DND-41 (cell line): ENCODE results near the gene LRRC27.

Source experiments
- ATAC-seq: fragments of 200-7000 bp; cut with Tn5 transposase; 3 replicates; pipeline ENCODE4 v1.9.1; 2021; ENCODE audit warnings: low read depth; ENCODE audit not compliant: insufficient read depth
- DNase-seq: peaks from one replicate; pipeline ENCODE4 v3.0.0-alpha.2; 2020
- H2AFZ ChIP-seq: 2 replicates; pipeline ENCODE4 v1.6.0; 2012; ENCODE audit warnings: low read depth, low read length
- H3K27ac ChIP-seq: 2 replicates; pipeline ENCODE4 v1.5.1; 2012; ENCODE audit warnings: low read length, inconsistent platforms
- H3K27me3 ChIP-seq: fragments of 200-600 bp; sonication (generic); 2 replicates; pipeline ENCODE4 v1.6.0; 2012; ENCODE audit warnings: low read length, mild to moderate bottlenecking, inconsistent platforms; ENCODE audit not compliant: insufficient read depth, poor library complexity
- H3K36me3 ChIP-seq: 2 replicates; pipeline ENCODE4 v1.5.1; 2012; ENCODE audit warnings: low read length, inconsistent platforms; ENCODE audit not compliant: insufficient read depth
- H3K4me1 ChIP-seq: 2 replicates; pipeline ENCODE4 v1.5.1; 2012; ENCODE audit warnings: mild to moderate bottlenecking, low read length; ENCODE audit not compliant: insufficient read depth
- H3K4me2 ChIP-seq: 2 replicates; pipeline ENCODE4 v1.6.0; 2012; ENCODE audit warnings: mild to moderate bottlenecking, moderate library complexity, low read length, inconsistent platforms; ENCODE audit not compliant: insufficient read depth
- H3K4me3 ChIP-seq, 2 experiments: fragments of 200-600 bp in 1 of 2; shearing (Covaris generic) in 1 of 2; 2 replicates each; pipeline ENCODE4 v1.5.1; 2012 to 2016; ENCODE audit warnings: inconsistent platforms in 2 of 2, low read length in 2 of 2, mild to moderate bottlenecking in 2 of 2, low read depth in 1 of 2, moderate library complexity in 1 of 2
- H3K79me2 ChIP-seq: 2 replicates; pipeline ENCODE4 v1.6.0; 2012; ENCODE audit warnings: low read length, inconsistent platforms; ENCODE audit not compliant: insufficient read depth
- H3K9ac ChIP-seq: 2 replicates; pipeline ENCODE4 v1.6.0; 2012; ENCODE audit warnings: low read depth, mild to moderate bottlenecking, inconsistent platforms, low read length, moderate library complexity
- H3K9me3 ChIP-seq: 2 replicates; pipeline ENCODE4 v1.5.1; 2012; ENCODE audit warnings: low read length, moderate library complexity, mild to moderate bottlenecking, inconsistent platforms; ENCODE audit not compliant: insufficient read depth, severe bottlenecking
- H4K20me1 ChIP-seq: 2 replicates; pipeline ENCODE4 v1.6.0; 2012; ENCODE audit warnings: low read length; ENCODE audit not compliant: insufficient read depth
- EZH2 ChIP-seq: IDR thresholded peaks from 3 replicates; pipeline ENCODE4 v1.6.1; 2012; ENCODE audit warnings: borderline replicate concordance, low read depth, mild to moderate bottlenecking, moderate library complexity, low read length, inconsistent platforms; ENCODE audit not compliant: severe bottlenecking
- TF ChIP-seq, protein P1 (sequence below): IDR thresholded peaks from 2 replicates; pipeline ENCODE4 v1.5.1; 2012; ENCODE audit warnings: borderline replicate concordance, low read length, moderate library complexity, mild to moderate bottlenecking; ENCODE audit not compliant: poor library complexity, severe bottlenecking; ENCODE audit errors: extremely low read depth

The LRRC27 gene

DNA sequence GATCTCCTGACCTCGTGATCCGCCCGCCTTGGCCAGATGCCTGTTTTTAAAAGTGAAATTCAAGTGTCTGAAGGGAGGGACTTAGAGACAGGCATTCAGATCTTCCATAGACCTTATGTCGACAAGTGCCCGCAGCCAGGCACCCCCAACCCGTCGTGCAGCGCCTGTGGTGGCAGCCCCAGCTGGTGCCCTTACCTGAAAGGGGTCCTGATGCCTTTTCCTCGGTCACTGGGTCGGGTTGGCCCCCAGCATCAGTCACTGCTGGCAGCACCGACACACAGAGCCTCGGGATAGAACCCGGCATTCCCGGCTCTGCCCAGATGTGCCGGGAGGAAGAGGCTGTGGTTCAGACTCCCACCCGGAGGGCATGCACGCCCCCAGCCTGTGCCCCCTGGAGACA is 23.3 kb downstream of the LRRC27 start:
- H2AFZ ChIP-seq = no peak overlapping the region
- H3K36me3 ChIP-seq = no peaks in the 10 kb centered on the region; the same call in 1 of the 2 replicates
- H3K9me3 ChIP-seq = no peaks in the 10 kb centered on the region
- no peak overlapping the region for H3K4me2 ChIP-seq
- TF ChIP-seq, protein P1, sequence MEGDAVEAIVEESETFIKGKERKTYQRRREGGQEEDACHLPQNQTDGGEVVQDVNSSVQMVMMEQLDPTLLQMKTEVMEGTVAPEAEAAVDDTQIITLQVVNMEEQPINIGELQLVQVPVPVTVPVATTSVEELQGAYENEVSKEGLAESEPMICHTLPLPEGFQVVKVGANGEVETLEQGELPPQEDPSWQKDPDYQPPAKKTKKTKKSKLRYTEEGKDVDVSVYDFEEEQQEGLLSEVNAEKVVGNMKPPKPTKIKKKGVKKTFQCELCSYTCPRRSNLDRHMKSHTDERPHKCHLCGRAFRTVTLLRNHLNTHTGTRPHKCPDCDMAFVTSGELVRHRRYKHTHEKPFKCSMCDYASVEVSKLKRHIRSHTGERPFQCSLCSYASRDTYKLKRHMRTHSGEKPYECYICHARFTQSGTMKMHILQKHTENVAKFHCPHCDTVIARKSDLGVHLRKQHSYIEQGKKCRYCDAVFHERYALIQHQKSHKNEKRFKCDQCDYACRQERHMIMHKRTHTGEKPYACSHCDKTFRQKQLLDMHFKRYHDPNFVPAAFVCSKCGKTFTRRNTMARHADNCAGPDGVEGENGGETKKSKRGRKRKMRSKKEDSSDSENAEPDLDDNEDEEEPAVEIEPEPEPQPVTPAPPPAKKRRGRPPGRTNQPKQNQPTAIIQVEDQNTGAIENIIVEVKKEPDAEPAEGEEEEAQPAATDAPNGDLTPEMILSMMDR = no peak
- H3K4me1 ChIP-seq = no peaks in the 10 kb centered on the region
- no peak overlapping the region for H3K4me3 ChIP-seq
- no peaks in the 10 kb centered on the region; the same call in 1 of the 2 replicates for H4K20me1 ChIP-seq
- DNase-seq = no peak
- no peak for ATAC-seq
- H3K9ac ChIP-seq = no peak overlapping the region
- no peak overlapping the region for H3K27ac ChIP-seq
- no peaks in the 10 kb centered on the region for H3K27me3 ChIP-seq
- no peaks in the 10 kb centered on the region for H3K79me2 ChIP-seq

DNA sequence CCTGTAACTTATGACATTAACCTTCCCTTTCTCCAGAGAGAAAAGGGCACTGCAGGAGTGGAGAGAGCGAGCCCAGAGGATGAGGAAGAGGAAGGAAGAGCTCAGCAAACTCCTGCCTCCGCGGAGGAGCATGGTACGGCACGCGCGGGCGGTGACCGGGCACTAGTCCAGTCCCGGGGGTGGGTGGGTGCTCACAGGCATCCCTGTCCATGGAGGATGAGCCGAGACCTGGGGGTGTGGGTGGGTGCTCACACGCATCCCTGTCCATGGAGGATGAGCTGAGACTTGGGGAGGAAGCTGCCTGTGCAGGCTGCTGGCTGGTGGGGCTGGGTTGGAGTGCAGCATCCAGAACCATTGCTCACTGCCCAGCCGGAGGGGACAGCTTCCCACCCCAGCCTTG is 23.8 kb downstream of the LRRC27 start:
- no peak for TF ChIP-seq EZH2
- TF ChIP-seq, protein P1 = no peak
- Histone ChIP-seq H3K4me3 (no peak overlapping the region), H3K79me2 (no peaks in the 10 kb centered on the region), H3K27me3 (no peaks in the 10 kb centered on the region), H4K20me1 (no peaks in the 10 kb centered on the region; the same call in 1 of the 2 replicates), H2AFZ (no peak overlapping the region), H3K4me1 (no peaks in the 10 kb centered on the region), H3K4me2 (no peak overlapping the region), H3K9ac (no peak overlapping the region), H3K27ac (no peak overlapping the region), H3K9me3 (no peaks in the 10 kb centered on the region), H3K36me3 (no peaks in the 10 kb centered on the region; the same call in 1 of the 2 replicates)
- no peak for DNase-seq
- no peak for ATAC-seq

DNA sequence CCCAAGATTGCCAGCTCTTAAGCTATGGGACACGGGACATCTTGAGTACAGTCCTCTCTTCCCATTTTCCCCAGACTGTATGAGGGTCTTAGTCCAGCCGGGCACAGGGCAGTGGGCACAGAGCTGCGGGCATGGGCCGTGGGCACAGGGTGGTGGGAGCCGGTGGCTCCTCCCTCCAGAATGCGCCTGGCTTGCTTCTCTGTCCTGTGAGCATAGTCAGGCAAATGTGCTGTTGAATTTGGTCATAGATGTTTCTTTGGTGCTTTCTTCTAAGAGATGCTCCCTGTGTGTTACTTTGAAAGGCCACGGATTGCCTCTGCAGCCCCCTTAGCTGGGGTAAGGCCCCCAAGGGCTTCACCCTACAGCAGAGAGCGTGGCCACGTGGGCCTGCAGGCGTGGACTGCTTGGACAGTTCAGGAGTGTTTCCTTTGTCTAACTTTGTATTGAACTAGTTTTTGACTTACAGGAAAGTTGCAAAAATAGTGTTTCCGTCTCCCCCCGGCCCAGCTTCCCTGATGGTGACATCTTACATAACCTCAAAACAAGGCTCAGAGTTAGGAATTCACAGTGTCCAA is 24.7 kb downstream of the LRRC27 start:
- H3K27me3 ChIP-seq = no peaks in the 10 kb centered on the region
- ATAC-seq = no peak
- no peak overlapping the region for H3K4me2 ChIP-seq
- H3K4me3 ChIP-seq = no peak overlapping the region
- no peaks in the 10 kb centered on the region; the same call in 1 of the 2 replicates for H4K20me1 ChIP-seq
- no peaks in the 10 kb centered on the region for H3K79me2 ChIP-seq
- H3K4me1 ChIP-seq = no peaks in the 10 kb centered on the region
- no peaks in the 10 kb centered on the region for H3K9me3 ChIP-seq
- no peak overlapping the region for H3K27ac ChIP-seq
- no peak for DNase-seq
- H3K36me3 ChIP-seq = no peaks in the 10 kb centered on the region; the same call in 1 of the 2 replicates
- TF ChIP-seq, protein P1 = no peak
- no peak for TF ChIP-seq EZH2
- no peak overlapping the region for H2AFZ ChIP-seq
- H3K9ac ChIP-seq = no peak overlapping the region
